HepG2 (cell line): ENCODE measurements around the gene HOXD8. TPM values are rescaled to one million over a fixed set of nuclear protein-coding genes. Genes with fewer than 3 reads are reported as not detected.
A peak's percentile ranks its signal among the peaks of the same experiment; 100 is the strongest.

Experiments
- ARNT2 ChIP-seq: sonication (generic); formaldehyde crosslinking; IDR thresholded peaks from 2 replicates; pipeline ENCODE4 v1.8.0; 2022; ENCODE audit warnings: mild to moderate bottlenecking, low read depth, missing genetic modification reagents, moderate library complexity
- DRAP1 ChIP-seq: IDR thresholded peaks from 2 replicates; pipeline ENCODE4 v1.6.1; 2016; ENCODE audit warnings: missing genetic modification reagents, missing compliant biosample characterization
- FIP1L1 ChIP-seq: fragments of 200-400 bp; formaldehyde crosslinking; IDR thresholded peaks from 2 replicates; pipeline ENCODE4 v1.6.1; 2018; ENCODE audit warnings: low read depth, mild to moderate bottlenecking, low read length, moderate library complexity, borderline replicate concordance; ENCODE audit not compliant: insufficient read depth
- HMG20B ChIP-seq: conservative IDR thresholded peaks from 2 replicates; pipeline ENCODE4 v1.6.1; 2016; ENCODE audit warnings: missing genetic modification reagents, missing compliant biosample characterization
- IKZF4 ChIP-seq: sonication (generic); formaldehyde crosslinking; IDR thresholded peaks from 2 replicates; pipeline ENCODE4 v1.5.1; 2020; ENCODE audit warnings: borderline replicate concordance, mild to moderate bottlenecking, low read depth, missing genetic modification reagents; ENCODE audit errors: not compliant biosample characterization
- MYPOP ChIP-seq: sonication (generic); formaldehyde crosslinking; IDR thresholded peaks from 2 replicates; pipeline ENCODE4 v1.8.1; 2023; ENCODE audit warnings: mild to moderate bottlenecking, moderate library complexity, missing genetic modification reagents
- NR1H2 ChIP-seq: sonication (generic); formaldehyde crosslinking; IDR thresholded peaks from 2 replicates; pipeline ENCODE4 v1.8.1; 2022; ENCODE audit warnings: low read depth, missing genetic modification reagents, borderline replicate concordance
- REXO4 ChIP-seq: sonication (generic); formaldehyde crosslinking; IDR thresholded peaks from 2 replicates; pipeline ENCODE4 v1.8.0; 2022; ENCODE audit warnings: missing genetic modification reagents, mild to moderate bottlenecking, borderline replicate concordance
- RFXANK ChIP-seq: IDR thresholded peaks from 2 replicates; pipeline ENCODE4 v1.6.1; 2016
- RXRA ChIP-seq: sonication (generic); formaldehyde crosslinking; IDR thresholded peaks from 2 replicates; pipeline ENCODE4 v1.5.1; 2020; ENCODE audit warnings: missing genetic modification reagents
- TEAD2 ChIP-seq: sonication (generic); formaldehyde crosslinking; IDR thresholded peaks from 2 replicates; pipeline ENCODE4 v1.9.0; 2021; ENCODE audit warnings: missing genetic modification reagents
- ZBTB1 ChIP-seq: sonication (generic); formaldehyde crosslinking; IDR thresholded peaks from 2 replicates; pipeline ENCODE4 v1.4.0; 2020; ENCODE audit warnings: missing genetic modification reagents, borderline replicate concordance
- ZFX ChIP-seq: sonication (generic); formaldehyde crosslinking; IDR thresholded peaks from 2 replicates; pipeline ENCODE4 v1.4.0; 2020; ENCODE audit warnings: mild to moderate bottlenecking, low read depth, missing genetic modification reagents, moderate library complexity
- ZMYM4 ChIP-seq: sonication (generic); formaldehyde crosslinking; IDR thresholded peaks from 2 replicates; pipeline ENCODE4 v1.8.1; 2023; ENCODE audit warnings: mild to moderate bottlenecking, missing genetic modification reagents
- ZNF24 ChIP-seq: fragments of 450-650 bp; IDR thresholded peaks from 2 replicates; pipeline ENCODE4 v1.6.1; 2017; ENCODE audit warnings: antibody characterized with exemption, mild to moderate bottlenecking
- ZNF276 ChIP-seq: sonication (generic); formaldehyde crosslinking; IDR thresholded peaks from 2 replicates; pipeline ENCODE4 v1.4.0; 2020; ENCODE audit warnings: mild to moderate bottlenecking, low read depth, missing genetic modification reagents
- polyA plus RNA-seq, 8 experiments: library from polyadenylated mRNA; depleted of rRNA in 3 of 8; stranded (reverse) in 7 of 8; unstranded in 1 of 8; fragments of >200 nt; fragmentation: Illumina TruSeq in 4 of 8; extraction: Trizol in 4 of 8; gene quantifications; 2 replicates each; pipeline versions ENCODE4 v1.2.1 to v1.2.3, GENCODE V29; 2011 to 2016; ENCODE audit warnings: low read depth in 4 of 8, missing spikeins in 1 of 8, mixed read lengths in 1 of 8; ENCODE audit not compliant: insufficient read depth in 1 of 8
- total RNA-seq, 5 experiments: library from RNA; depleted of rRNA; stranded (reverse); fragments of >200 nt; fragmentation: Illumina TruSeq; extraction: Trizol; gene quantifications; 2 replicates each; pipeline ENCODE4 v1.2.3, GENCODE V29; 2016; ENCODE audit warnings: low read depth in 1 of 5
- TF ChIP-seq, protein P1 (sequence below): sonication (generic); formaldehyde crosslinking; IDR thresholded peaks from 2 replicates; pipeline ENCODE4 v1.4.0; 2020; ENCODE audit warnings: missing genetic modification reagents, borderline replicate concordance
- TF ChIP-seq, protein P2 (sequence below): IDR thresholded peaks from 2 replicates; pipeline ENCODE4 v1.6.1; 2012; ENCODE audit warnings: low read length, improper control_type of control experiment
- TF ChIP-seq, protein P3 (sequence below): IDR thresholded peaks from 2 replicates; pipeline ENCODE4 v1.6.1; 2016; ENCODE audit warnings: low read depth, borderline replicate concordance

HOXD8 gene
- total and polyA plus RNA-seq, 2 of the 13 experiments (the other 11 are each of a cell fraction or from before 2014, with no cell fraction given): not detected

- TF ChIP-seq ZNF276 (CRISPR knock-in tag) (no peak), RXRA (CRISPR knock-in tag) (peak; percentile 79), FIP1L1 (no peak), ARNT2 (CRISPR knock-in tag) (no peak), HMG20B (CRISPR knock-in tag) (no peak), TEAD2 (no peak), RFXANK (no peak), ZMYM4 (CRISPR knock-in tag) (peak; percentile 35; the same call in 1 of the 2 replicates), DRAP1 (CRISPR knock-in tag) (no peak), IKZF4 (CRISPR knock-in tag) (no peak), ZNF24 (no peak), REXO4 (CRISPR knock-in tag) (no peak), MYPOP (CRISPR knock-in tag) (peak; percentile 31; the same call in 1 of the 2 replicates), NR1H2 (CRISPR knock-in tag) (no peak), ZFX (peak; percentile 49; the same call in 1 of the 2 replicates), ZBTB1 (CRISPR knock-in tag) (no peak)
- TF ChIP-seq, protein P1, sequence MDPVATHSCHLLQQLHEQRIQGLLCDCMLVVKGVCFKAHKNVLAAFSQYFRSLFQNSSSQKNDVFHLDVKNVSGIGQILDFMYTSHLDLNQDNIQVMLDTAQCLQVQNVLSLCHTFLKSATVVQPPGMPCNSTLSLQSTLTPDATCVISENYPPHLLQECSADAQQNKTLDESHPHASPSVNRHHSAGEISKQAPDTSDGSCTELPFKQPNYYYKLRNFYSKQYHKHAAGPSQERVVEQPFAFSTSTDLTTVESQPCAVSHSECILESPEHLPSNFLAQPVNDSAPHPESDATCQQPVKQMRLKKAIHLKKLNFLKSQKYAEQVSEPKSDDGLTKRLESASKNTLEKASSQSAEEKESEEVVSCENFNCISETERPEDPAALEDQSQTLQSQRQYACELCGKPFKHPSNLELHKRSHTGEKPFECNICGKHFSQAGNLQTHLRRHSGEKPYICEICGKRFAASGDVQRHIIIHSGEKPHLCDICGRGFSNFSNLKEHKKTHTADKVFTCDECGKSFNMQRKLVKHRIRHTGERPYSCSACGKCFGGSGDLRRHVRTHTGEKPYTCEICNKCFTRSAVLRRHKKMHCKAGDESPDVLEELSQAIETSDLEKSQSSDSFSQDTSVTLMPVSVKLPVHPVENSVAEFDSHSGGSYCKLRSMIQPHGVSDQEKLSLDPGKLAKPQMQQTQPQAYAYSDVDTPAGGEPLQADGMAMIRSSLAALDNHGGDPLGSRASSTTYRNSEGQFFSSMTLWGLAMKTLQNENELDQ (CRISPR knock-in tag): peak; percentile 66; the same call in 1 of the 2 replicates
- TF ChIP-seq, protein P2, sequence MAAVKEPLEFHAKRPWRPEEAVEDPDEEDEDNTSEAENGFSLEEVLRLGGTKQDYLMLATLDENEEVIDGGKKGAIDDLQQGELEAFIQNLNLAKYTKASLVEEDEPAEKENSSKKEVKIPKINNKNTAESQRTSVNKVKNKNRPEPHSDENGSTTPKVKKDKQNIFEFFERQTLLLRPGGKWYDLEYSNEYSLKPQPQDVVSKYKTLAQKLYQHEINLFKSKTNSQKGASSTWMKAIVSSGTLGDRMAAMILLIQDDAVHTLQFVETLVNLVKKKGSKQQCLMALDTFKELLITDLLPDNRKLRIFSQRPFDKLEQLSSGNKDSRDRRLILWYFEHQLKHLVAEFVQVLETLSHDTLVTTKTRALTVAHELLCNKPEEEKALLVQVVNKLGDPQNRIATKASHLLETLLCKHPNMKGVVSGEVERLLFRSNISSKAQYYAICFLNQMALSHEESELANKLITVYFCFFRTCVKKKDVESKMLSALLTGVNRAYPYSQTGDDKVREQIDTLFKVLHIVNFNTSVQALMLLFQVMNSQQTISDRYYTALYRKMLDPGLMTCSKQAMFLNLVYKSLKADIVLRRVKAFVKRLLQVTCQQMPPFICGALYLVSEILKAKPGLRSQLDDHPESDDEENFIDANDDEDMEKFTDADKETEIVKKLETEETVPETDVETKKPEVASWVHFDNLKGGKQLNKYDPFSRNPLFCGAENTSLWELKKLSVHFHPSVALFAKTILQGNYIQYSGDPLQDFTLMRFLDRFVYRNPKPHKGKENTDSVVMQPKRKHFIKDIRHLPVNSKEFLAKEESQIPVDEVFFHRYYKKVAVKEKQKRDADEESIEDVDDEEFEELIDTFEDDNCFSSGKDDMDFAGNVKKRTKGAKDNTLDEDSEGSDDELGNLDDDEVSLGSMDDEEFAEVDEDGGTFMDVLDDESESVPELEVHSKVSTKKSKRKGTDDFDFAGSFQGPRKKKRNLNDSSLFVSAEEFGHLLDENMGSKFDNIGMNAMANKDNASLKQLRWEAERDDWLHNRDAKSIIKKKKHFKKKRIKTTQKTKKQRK: no peak
- TF ChIP-seq, protein P3, sequence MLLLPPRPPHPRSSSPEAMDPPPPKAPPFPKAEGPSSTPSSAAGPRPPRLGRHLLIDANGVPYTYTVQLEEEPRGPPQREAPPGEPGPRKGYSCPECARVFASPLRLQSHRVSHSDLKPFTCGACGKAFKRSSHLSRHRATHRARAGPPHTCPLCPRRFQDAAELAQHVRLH: peak; percentile 39; the same call in 1 of the 2 replicates
Observed at GRCh38 chr2:176096986-176097819, 32.3 kb upstream of the HOXD8 start (continued).
